ENCODE measurements around the gene SMARCC2. TPM values are rescaled to one million over a fixed set of nuclear protein-coding genes. Genes with fewer than 3 reads are reported as not detected.
"Not testable (repeated sequence)": the region's sequence is repeated elsewhere in the genome, so short reads cannot be mapped to it uniquely, and the experiment has no call there.

Gene SMARCC2
- total RNA-seq, 8 experiments from 2014 or later: 18.1 to 110 (median 77.9) TPM

DNA sequence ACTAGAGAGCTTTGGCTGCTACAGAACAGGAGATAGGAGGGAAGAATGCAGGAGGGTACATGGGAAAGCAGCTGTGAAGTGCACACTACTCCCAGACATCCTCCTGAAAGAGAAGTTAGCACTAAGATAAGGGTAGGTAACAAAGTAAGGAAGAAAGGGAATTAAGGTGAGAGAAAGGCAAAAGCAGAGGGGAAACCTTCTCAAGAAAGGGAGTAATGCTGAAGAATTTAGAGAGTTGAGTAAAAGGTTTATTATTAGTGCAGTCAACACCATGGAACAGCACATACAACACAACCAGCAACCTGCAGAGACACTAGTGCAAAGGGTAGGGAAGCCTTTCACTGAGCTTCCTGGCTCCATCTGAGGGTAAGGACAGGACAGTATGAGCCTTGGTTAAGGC is 15.0 kb upstream of the SMARCC2 start:
- no peak overlapping the region for H3K27ac ChIP-seq
- H3K4me3 ChIP-seq: no peak overlapping the region
- no peak for ATAC-seq (replicated peaks in 6 of 8)
- in situ Hi-C loops (cut with MboI; ENCODE audit: low pct_unique_long_range_greater_than_20kb in 2 of 9, low sequenced_read_pairs in 9 of 9, unreplicated experiment in 9 of 9): no loop called here
- H3K4me1 ChIP-seq (replicated peaks in 1 of 2): no peaks in the 10 kb centered on the region

DNA sequence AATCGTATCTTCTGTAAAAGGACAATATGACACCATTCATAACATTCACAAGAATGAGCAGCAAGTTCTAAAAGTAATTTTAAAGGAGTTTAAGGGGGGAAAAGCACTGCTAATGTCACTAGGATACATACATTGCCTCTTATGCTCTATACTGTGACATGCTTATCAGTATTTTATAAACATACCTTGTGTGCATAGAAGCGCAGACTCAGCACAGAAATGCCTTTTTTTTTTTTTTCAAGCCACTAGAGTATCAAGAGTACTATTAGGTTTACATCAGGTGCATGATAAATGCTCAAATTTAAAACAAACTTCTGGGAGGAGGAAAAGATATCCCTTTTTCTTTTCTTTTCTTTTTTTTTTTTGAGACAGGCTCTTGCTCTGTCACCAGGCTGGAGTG is 13.6 kb upstream of the SMARCC2 start:
- in situ Hi-C loops (cut with MboI; ENCODE audit: low pct_unique_long_range_greater_than_20kb in 2 of 9, low sequenced_read_pairs in 9 of 9, unreplicated experiment in 9 of 9): no loop called here
- no peak overlapping the region for H3K4me3 ChIP-seq
- 29 to 100% (median 85%) methylated on average over 1 to 2 of the region's 2 CpGs; no CpG with 5 or more reads in 1 of the 10 experiments for WGBS, 10 experiments
- no peaks in the 10 kb centered on the region for H3K4me1 ChIP-seq (replicated peaks in 1 of 2)
- ATAC-seq (replicated peaks in 6 of 8): no peak
- H3K27ac ChIP-seq: no peak overlapping the region

DNA sequence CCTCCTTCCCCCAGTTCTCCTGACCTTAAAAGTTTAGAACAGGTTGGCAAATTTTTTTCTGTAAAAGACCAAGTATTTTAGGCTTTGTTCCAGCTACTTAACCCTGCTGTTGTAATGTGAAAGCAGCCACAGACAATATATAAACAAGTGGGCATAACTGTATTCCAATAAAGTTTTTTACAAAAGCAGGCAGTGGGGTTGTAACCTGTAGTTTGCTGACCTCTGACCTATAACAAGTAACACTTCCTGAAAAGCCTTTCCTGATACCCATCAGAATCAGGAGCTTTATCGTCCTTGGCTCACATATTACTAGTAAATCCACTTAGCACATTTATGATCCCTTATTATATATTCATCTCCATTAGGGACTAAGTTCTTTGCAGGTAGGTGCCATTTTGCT is 13.1 kb upstream of the SMARCC2 start:
- Histone ChIP-seq H3K4me1 (replicated peaks in 1 of 2) (no peaks in the 10 kb centered on the region), H3K4me3 (no peak overlapping the region), H3K27ac (no peak overlapping the region)
- in situ Hi-C loops (cut with MboI; ENCODE audit: low pct_unique_long_range_greater_than_20kb in 2 of 9, low sequenced_read_pairs in 9 of 9, unreplicated experiment in 9 of 9): no loop called here
- ATAC-seq (replicated peaks in 6 of 8): no peak
- 0 to 100% (median 87%) methylated on average over 1 of the region's 1 CpG; no CpG with 5 or more reads in 2 of the 10 experiments for WGBS, 10 experiments

DNA sequence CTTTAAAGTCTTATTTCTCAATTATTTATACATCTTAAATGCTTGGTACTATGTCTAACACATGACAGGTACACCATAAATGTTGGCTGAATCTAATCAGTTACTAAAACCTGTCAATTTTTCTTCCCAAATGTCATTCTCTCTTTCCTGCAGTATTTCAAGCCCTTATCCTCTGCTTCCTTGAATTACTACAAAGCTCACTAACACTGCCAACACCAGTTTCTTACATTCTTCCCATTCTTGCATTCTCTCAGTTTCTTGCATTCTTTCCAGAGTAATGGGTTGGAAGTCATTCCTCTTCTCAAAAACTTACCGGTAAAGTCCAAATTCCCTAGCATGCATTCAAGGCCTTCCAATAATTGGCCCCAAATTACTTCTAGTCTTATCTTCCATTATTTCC is 9.6 kb upstream of the SMARCC2 start:
- Histone ChIP-seq H3K27ac (no peak overlapping the region), H3K4me1 (replicated peaks in 1 of 2) (no peaks in the 10 kb centered on the region), H3K4me3 (no peak overlapping the region)
- no peak for ATAC-seq (replicated peaks in 6 of 8)
- 13 to 100% (median 82%) methylated on average over 1 of the region's 1 CpG for WGBS, 10 experiments
- in situ Hi-C loops (cut with MboI; ENCODE audit: low pct_unique_long_range_greater_than_20kb in 2 of 9, low sequenced_read_pairs in 9 of 9, unreplicated experiment in 9 of 9): no loop called here

DNA sequence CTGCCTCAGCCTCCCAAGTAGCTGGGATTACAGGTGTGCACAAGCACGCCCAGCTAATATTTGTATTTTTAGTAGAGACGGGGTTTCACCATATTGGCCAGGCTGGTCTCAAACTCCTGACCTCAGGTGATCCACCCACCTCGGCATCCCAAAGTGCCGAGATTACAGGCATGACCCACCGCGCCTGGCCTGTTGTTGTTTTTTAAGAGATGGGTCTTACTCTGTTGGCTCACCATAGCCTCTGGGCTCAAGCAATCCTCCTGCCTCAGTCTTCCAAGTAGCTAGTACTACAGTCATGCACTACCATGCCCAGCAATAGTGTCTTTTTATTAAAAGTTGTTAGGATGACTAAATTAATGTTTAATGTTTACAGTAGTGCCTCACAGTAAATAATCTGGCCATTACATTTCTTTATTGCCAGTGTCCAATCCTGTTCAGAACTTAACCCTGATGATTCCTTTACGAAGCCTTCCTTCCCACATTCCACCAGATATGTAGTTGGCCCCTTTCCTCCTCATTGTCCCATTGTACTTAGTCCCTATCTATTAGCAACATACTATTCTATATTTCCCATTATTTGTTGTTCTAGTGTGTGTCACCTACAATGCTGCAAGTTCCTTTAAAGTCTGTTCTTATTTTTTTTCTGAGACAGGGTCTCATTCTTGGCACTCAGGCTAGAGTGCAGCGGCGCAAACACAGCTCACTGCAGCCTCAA is 8.8 kb upstream of the SMARCC2 start:
- H3K4me3 ChIP-seq: no peak overlapping the region
- 67 to 100% (median 89%) methylated on average over 1 to 6 of the region's 9 CpGs; no CpG with 5 or more reads in 1 of the 10 experiments for WGBS, 10 experiments
- in situ Hi-C loops (cut with MboI; ENCODE audit: low pct_unique_long_range_greater_than_20kb in 2 of 9, low sequenced_read_pairs in 9 of 9, unreplicated experiment in 9 of 9): no loop called here
- H3K4me1 ChIP-seq (replicated peaks in 1 of 2): no peaks in the 10 kb centered on the region
- no peak for ATAC-seq (replicated peaks in 6 of 8)
- H3K27ac ChIP-seq: no peak overlapping the region

DNA sequence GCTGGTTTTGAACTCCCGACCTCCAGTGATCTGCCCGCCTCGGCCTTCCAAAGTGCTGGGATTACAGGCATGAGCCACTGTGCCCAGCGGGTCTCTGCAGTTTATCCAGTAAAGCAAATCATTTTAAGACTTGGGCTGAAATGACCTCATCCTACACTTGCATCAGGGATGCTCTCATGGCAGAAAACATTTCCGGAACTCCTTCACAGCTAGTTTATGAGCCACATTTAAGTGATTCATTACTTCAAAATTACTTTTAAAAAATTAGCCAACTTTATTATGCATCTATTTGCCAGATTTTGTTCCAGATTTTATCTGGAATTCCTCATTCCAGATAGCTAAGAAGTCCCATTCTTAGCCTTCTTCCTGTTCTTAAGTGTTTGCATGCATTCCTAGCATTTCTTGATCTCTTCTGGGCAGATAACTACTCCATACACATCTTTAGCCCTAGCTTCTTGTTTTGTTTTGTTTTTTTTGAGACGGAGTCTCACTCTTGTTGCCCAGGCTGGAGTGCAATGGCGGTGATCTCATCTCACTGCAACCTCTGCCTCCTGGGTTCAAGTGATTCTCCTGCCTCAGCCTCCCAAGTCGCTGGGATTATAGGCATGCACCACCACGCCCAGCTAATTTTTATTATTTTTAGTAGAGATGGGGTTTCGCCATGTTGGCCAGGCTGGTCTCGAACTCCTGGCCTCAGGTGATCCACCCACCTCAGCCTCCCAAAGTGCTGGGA is 7.7 kb upstream of the SMARCC2 start:
- 0 to 100% (median 81%) methylated on average over 1 to 10 of the region's 11 CpGs for WGBS, 10 experiments
- in situ Hi-C loops (cut with MboI; ENCODE audit: low pct_unique_long_range_greater_than_20kb in 2 of 9, low sequenced_read_pairs in 9 of 9, unreplicated experiment in 9 of 9); H3K4me3 ChIP-seq: not testable (repeated sequence)

DNA sequence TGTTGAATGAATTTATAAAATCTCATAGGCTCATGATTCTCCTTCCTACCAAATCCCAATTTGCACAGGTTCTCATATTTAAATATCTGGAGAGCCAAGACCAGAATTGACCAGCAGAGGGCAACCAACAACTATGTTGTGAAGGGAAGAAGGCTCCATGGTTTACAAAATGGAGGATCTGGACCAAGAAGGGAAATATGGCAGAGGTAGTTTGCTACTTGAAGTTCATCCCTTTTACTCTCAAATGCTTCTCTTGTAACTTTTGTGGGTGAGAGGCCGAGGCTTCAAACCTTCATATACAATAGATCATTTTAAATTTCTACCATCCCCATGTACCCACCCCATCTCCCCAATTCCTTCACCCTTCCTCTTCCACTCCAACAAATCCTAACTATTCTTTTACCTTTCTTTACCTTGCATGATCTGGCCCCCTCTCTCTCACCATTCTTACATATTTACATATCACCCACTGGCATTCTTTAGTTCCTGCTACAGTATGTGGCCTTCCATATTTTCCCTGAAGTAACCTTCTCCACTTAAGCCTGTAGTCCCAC is 3.8 kb upstream of the SMARCC2 start:
- in situ Hi-C loops (cut with MboI; ENCODE audit: low pct_unique_long_range_greater_than_20kb in 2 of 9, low sequenced_read_pairs in 9 of 9, unreplicated experiment in 9 of 9): no loop called here
- Histone ChIP-seq H3K27ac (no peak overlapping the region), H3K4me3 (no peak overlapping the region), H3K4me1 (replicated peaks in 1 of 2) (peaks cover 0 to under 1% of the 10 kb centered on the region in 2 donors)
- ATAC-seq (replicated peaks in 6 of 8): peak in 2 of 8 experiments; percentile 1 to 3
- WGBS, 10 experiments: 0 to 67% (median 0%) methylated on average over 1 of the region's 1 CpG; no CpG with 5 or more reads in 4 of the 10 experiments

More for the DNA sequence above, 7.7 kb upstream of the SMARCC2 start:
- not testable (repeated sequence) for H3K27ac ChIP-seq; H3K4me1 ChIP-seq (replicated peaks in 1 of 2)
- peak in 4 of 8 experiments; percentile 47 to 75 (median 60) for ATAC-seq (replicated peaks in 6 of 8)

DNA sequence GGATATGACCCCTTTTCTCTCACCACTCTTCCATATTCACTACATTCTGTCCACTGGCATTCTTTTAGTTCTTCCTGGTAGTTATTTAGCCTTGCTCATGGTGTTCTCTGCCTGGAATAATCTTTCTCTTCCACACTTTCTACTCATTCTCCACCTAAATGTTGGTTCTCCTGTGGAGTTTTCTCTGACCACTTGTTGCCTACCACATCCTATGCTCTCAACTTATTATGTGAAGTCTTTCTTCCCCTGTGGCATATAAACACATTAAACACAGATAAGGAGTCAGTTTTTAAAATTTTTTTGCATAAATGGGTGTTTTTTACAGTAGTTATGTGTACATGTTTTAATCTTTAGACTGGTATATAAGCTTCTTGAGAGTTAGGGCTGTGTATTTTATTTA is 3.3 kb upstream of the SMARCC2 start:
- no peak overlapping the region for H3K27ac ChIP-seq
- ATAC-seq (replicated peaks in 6 of 8): no peak
- H3K4me3 ChIP-seq: no peak overlapping the region
- in situ Hi-C loops (cut with MboI; ENCODE audit: low pct_unique_long_range_greater_than_20kb in 2 of 9, low sequenced_read_pairs in 9 of 9, unreplicated experiment in 9 of 9): no loop called here
- H3K4me1 ChIP-seq (replicated peaks in 1 of 2): peaks cover 4 to 5% of the 10 kb centered on the region in 2 donors

DNA sequence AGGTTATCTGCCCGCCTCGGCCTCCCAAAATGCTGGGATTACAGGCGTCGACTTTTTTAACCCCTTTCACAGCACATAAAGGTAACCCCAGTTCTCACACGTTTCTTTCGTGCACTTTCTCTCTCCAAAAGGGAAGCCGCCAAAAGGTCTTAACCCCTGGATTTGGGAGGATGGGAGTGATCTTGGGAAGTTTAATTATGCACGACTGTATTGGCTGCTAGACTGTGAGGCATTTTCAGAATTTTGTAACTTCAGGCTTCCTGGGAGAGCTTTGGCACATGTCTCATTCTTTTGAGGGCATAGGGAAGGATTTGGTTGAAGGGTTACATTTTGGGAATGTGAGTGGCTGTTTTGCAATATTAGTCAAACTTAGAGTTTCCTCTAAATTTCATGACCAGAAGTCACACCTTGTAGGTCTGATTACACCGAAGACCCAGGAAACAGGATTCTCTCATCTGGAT is 1.4 kb upstream of the SMARCC2 start:
- Histone ChIP-seq H3K27ac (peak overlapping the region in 1 of 2 donors; percentile 91), H3K4me3 (peak overlapping the region; percentile 71 to 98 (median 84)), H3K4me1 (replicated peaks in 1 of 2) (peaks cover 4 to 8% of the 10 kb centered on the region in 2 donors)
- in situ Hi-C loops (cut with MboI; ENCODE audit: low pct_unique_long_range_greater_than_20kb in 2 of 9, low sequenced_read_pairs in 9 of 9, unreplicated experiment in 9 of 9): no loop called here
- no peak for ATAC-seq (replicated peaks in 6 of 8)
- WGBS, 10 experiments: 0 to 80% (median 46%) methylated on average over 1 to 9 of the region's 9 CpGs; no CpG with 5 or more reads in 1 of the 10 experiments

DNA sequence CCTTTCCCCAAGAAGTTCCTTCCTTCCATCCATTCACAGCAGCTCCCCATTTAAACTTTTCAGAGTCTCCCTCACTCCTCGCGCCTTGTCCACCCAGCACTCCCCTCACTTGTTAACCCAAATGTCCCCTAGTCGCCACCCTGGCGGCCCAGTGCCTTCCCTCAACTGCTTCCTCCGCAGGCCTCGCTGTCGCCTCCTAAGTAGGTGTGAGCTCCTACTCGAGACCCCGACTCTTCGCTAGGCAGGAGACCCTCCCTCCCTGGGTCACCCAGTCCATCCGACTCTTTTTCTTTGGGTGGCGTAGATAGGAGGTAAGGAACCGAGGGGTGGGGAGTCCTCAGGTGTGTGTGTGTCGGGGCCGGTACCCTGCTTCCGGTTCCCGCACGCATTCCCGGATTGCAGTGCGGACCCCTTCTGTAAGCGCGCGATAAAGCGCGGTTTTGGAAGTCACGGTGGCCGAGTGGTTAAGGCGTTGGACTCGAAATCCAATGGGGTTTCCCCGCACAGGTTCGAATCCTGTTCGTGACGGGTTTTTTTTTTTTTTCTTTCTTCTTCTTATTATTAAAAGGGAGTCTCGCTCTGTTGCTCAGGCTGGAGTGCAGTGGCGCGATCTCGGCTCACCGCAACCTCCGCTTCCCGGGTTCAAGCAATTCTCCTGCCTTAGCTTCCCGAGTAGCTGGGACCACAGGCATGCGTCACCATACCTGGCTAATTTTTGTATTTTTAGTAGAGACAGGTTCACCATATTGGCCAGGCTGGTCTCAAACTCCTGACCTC is 823 bp upstream of the SMARCC2 start:
- ATAC-seq (replicated peaks in 6 of 8): peak; percentile 48 to 62 (median 54)
- WGBS, 10 experiments: 0 to 13% (median 2%) methylated on average over 2 to 19 of the region's 42 CpGs
- peak overlapping the region; percentile 36 to 91 for H3K27ac ChIP-seq
- H3K4me3 ChIP-seq: peak overlapping the region; percentile 71 to 98 (median 84)
- in situ Hi-C loops (cut with MboI; ENCODE audit: low pct_unique_long_range_greater_than_20kb in 2 of 9, low sequenced_read_pairs in 9 of 9, unreplicated experiment in 9 of 9): no loop called here
- H3K4me1 ChIP-seq (replicated peaks in 1 of 2): peaks cover 4 to 8% of the 10 kb centered on the region in 2 donors

DNA sequence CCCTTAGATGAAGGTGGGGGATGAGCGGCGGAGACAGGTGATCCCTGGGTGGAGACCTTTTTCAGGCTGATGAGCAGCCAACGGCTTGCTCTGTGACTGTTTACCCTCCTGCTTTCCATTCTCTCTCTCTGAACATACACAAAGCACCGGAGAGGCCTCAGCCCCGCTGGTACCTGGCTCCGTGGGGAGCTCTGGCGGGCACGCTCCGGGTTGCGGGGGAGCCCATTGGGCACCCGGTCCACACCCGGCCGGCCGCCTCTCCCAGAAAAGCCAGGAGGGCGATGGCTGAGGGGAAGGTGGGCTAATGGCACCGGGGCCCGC is 545 bp downstream of the SMARCC2 start:
- peak in 1 of 8 experiments; percentile 1 for ATAC-seq (replicated peaks in 6 of 8)
- H3K4me3 ChIP-seq: peak overlapping the region; percentile 71 to 98 (median 84)
- in situ Hi-C loops (cut with MboI; ENCODE audit: low pct_unique_long_range_greater_than_20kb in 2 of 9, low sequenced_read_pairs in 9 of 9, unreplicated experiment in 9 of 9): no loop called here
- peak overlapping the region; percentile 87 to 91 for H3K27ac ChIP-seq
- 0% methylated on average over 1 to 2 of the region's 17 CpGs; no CpG with 5 or more reads in 6 of the 10 experiments for WGBS, 10 experiments
- peaks cover 4 to 8% of the 10 kb centered on the region in 2 donors for H3K4me1 ChIP-seq (replicated peaks in 1 of 2)

DNA sequence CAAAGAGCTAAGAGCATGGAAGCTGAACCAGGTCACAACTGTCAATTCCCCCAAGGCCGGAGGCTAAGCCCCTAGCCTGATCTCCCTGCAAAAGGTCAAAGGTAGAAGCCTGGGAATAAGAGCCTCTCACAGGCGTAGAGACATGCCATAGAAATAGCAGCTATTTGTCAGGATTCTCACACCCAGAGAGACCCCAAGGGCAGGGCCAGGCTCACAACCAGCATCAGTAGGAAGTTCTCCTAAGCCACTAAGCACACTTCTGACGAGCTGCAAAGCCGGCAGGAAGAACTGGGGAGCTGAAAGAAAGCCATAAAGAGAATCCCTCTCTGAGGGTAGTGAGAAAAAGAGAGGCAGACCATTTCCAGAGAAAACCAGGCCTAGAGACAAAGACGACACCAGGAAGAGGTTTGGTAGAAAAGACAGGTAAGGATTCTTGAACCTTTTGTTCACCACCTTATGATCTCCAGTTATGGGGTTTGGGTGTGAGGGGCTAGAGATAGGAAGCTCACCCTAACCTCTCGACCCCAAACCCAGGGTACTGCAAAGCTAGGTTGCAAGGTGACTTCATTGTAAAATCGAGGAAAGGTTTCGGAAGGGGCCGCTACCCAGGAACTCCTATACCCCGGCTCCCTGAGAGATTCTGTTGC is 1.0 kb downstream of the SMARCC2 start:
- Histone ChIP-seq H3K4me3 (peak overlapping the region; percentile 71 to 98 (median 84)), H3K27ac (peak overlapping the region; percentile 87 to 91), H3K4me1 (replicated peaks in 1 of 2) (peaks cover 4 to 8% of the 10 kb centered on the region in 2 donors)
- 0 to 17% (median 0%) methylated on average over 1 to 5 of the region's 10 CpGs; no CpG with 5 or more reads in 2 of the 10 experiments for WGBS, 10 experiments
- ATAC-seq (replicated peaks in 6 of 8): no peak
- in situ Hi-C loops (cut with MboI; ENCODE audit: low pct_unique_long_range_greater_than_20kb in 2 of 9, low sequenced_read_pairs in 9 of 9, unreplicated experiment in 9 of 9): no loop called here
